SK-N-SH treated with all-trans-retinoic acid at 6 μM for 48 hours (cell line): ENCODE results near the gene PINK1.

Source experiments
- ESRRG ChIP-seq: fragments of 250-450 bp; sonication (Bioruptor Pico); IDR thresholded peaks from 2 replicates; pipeline ENCODE4 v1.6.1; 2021; ENCODE audit warnings: mild to moderate bottlenecking
- PATZ1 ChIP-seq: fragments of 250-450 bp; sonication (Bioruptor Pico); IDR thresholded peaks from 2 replicates; pipeline ENCODE4 v1.8.0; 2020; ENCODE audit warnings: mild to moderate bottlenecking, moderate library complexity, borderline replicate concordance
- RARB ChIP-seq: fragments of 250-450 bp; sonication (Bioruptor Pico); IDR thresholded peaks from 2 replicates; pipeline ENCODE4 v1.8.0; 2021; ENCODE audit warnings: mild to moderate bottlenecking, moderate library complexity
- ZNF565 ChIP-seq: fragments of 450-650 bp; formaldehyde crosslinking; conservative IDR thresholded peaks from 2 replicates; pipeline ENCODE4 v1.5.0; 2020; ENCODE audit warnings: low read depth, mild to moderate bottlenecking, moderate library complexity
- ZNF70 ChIP-seq: fragments of 450-650 bp; formaldehyde crosslinking; IDR thresholded peaks from 2 replicates; pipeline ENCODE4 v1.5.0; 2020; ENCODE audit warnings: mild to moderate bottlenecking, moderate library complexity

- no peak for TF ChIP-seq RARB (CRISPR knock-in tag)
- TF ChIP-seq PATZ1 = no peak
- TF ChIP-seq ESRRG (CRISPR knock-in tag) = no peak
- TF ChIP-seq ZNF70 (CRISPR knock-in tag) = no peak
- TF ChIP-seq ZNF565 (CRISPR knock-in tag) = no peak
Observed at GRCh38 chr1:20618550-20618949, 14.7 kb upstream of the PINK1 start.
